DMS114 treated with DMSO at 0.1 percent for 48 hours (cell line): Measurements from ENCODE around the gene NXF1.

ENCODE experiments used
- DNase-seq: peaks from one replicate; lab custom pipeline; 2025; ENCODE audit not compliant: unreplicated experiment; lab: John Stamatoyannopoulos, UW

NXF1 gene

DNA sequence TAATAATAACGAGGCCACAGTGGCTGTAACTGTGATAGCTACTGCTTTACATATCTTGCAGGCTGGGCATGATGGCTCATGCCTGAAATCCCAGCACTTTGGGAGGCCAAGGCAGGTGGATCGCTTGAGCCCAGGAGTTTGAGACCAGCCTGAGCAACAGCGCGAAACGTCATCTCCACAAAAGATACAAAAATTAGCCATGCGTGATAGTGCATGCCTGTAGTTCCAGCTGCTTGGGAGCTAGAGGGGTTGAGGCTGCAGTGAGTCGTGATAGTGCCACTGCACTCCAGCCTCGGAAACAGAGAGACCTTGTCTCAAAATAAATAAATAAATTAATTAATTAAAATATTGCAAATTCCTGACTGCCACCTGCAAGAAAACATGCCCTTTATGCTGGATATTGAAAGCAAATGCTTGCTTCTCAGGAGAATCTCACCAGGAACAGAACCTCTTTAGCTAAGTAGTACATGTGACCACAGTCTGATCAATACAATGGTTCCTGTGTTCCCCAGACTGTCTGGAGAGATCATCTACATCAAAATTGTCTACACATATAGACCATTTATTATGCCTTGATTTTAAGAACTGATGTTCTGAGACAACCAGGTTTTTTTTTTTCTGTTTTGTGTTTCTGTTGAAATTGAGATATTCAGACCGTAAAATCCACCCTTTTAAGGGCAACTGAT lies 57.6 kb downstream of the NXF1 start:
- DNase-seq: no peak
